Measurements from ENCODE around the gene GFRA3.
"Not testable (repeated sequence)": the region's sequence is repeated elsewhere in the genome, so short reads cannot be mapped to it uniquely, and the experiment has no call there.

GFRA3 gene

GRCh38 chr5:138272681-138273080 is 1.7 kb downstream of the GFRA3 start:
- no peak overlapping the region for H3K9ac ChIP-seq (ENCODE audit: insufficient read length, low read depth)
- H3K4me1 ChIP-seq (ENCODE audit: insufficient read depth, insufficient read length), result no peaks in the 10 kb centered on the region
- peaks cover 41% of the 10 kb centered on the region for H3K27me3 ChIP-seq (ENCODE audit: insufficient read depth, insufficient read length)
- TF ChIP-seq YY1 (IDR thresholded peaks at IDR 0.05; ENCODE audit: insufficient read depth, insufficient read length), result no peak
- TF ChIP-seq SUZ12 (IDR thresholded peaks at IDR 0.05; ENCODE audit: extremely low read depth, insufficient read depth, insufficient read length), result no peak
- no peak for TF ChIP-seq ZNF274 (IDR thresholded peaks at IDR 0.05; ENCODE audit: low read depth, low read length)
- no peak for DNase-seq (ENCODE audit: low read depth, low spot score)
- no peaks in the 10 kb centered on the region for H3K9me3 ChIP-seq (ENCODE audit: insufficient read depth, low read length)
- H3K4me3 ChIP-seq (ENCODE audit: insufficient read length, low read depth), result no peak overlapping the region
- no peaks in the 10 kb centered on the region for H3K36me3 ChIP-seq (ENCODE audit: insufficient read depth, insufficient read length, low read length)

GRCh38 chr5:138271281-138271680 is 3.1 kb downstream of the GFRA3 start:
- no peaks in the 10 kb centered on the region for H3K4me1 ChIP-seq (ENCODE audit: insufficient read depth, insufficient read length)
- no peak for TF ChIP-seq ZNF274 (IDR thresholded peaks at IDR 0.05; ENCODE audit: low read depth, low read length)
- no peak for TF ChIP-seq SUZ12 (IDR thresholded peaks at IDR 0.05; ENCODE audit: extremely low read depth, insufficient read depth, insufficient read length)
- TF ChIP-seq YY1 (IDR thresholded peaks at IDR 0.05; ENCODE audit: insufficient read depth, insufficient read length), result no peak
- H3K4me3 ChIP-seq (ENCODE audit: insufficient read length, low read depth), result no peak overlapping the region
- H3K36me3 ChIP-seq (ENCODE audit: insufficient read depth, insufficient read length, low read length), result no peaks in the 10 kb centered on the region
- no peak for DNase-seq (ENCODE audit: low read depth, low spot score)
- peaks cover 38% of the 10 kb centered on the region for H3K27me3 ChIP-seq (ENCODE audit: insufficient read depth, insufficient read length)
- H3K9ac ChIP-seq (ENCODE audit: insufficient read length, low read depth), result no peak overlapping the region
- no peaks in the 10 kb centered on the region for H3K9me3 ChIP-seq (ENCODE audit: insufficient read depth, low read length)

- DNase-seq (ENCODE audit: low read depth, low spot score), result no peak
- no peaks in the 10 kb centered on the region for H3K36me3 ChIP-seq (ENCODE audit: insufficient read depth, insufficient read length, low read length)
- H3K4me1 ChIP-seq (ENCODE audit: insufficient read depth, insufficient read length), result peaks cover 3% of the 10 kb centered on the region
- TF ChIP-seq ZNF274 (IDR thresholded peaks at IDR 0.05; ENCODE audit: low read depth, low read length) (no peak), SUZ12 (IDR thresholded peaks at IDR 0.05; ENCODE audit: extremely low read depth, insufficient read depth, insufficient read length) (no peak), YY1 (IDR thresholded peaks at IDR 0.05; ENCODE audit: insufficient read depth, insufficient read length) (no peak)
- H3K9me3 ChIP-seq (ENCODE audit: insufficient read depth, low read length), result no peaks in the 10 kb centered on the region
- no peaks in the 10 kb centered on the region for H3K27me3 ChIP-seq (ENCODE audit: insufficient read depth, insufficient read length)
- no peak overlapping the region for H3K4me3 ChIP-seq (ENCODE audit: insufficient read length, low read depth)
- no peak overlapping the region for H3K9ac ChIP-seq (ENCODE audit: insufficient read length, low read depth)
These were observed 10.2 kb downstream of the GFRA3 start for GRCh38 chr5:138264183-138264582.

- TF ChIP-seq ZNF274 (IDR thresholded peaks at IDR 0.05; ENCODE audit: low read depth, low read length) (no peak), YY1 (IDR thresholded peaks at IDR 0.05; ENCODE audit: insufficient read depth, insufficient read length) (no peak), SUZ12 (IDR thresholded peaks at IDR 0.05; ENCODE audit: extremely low read depth, insufficient read depth, insufficient read length) (no peak)
- Histone ChIP-seq H3K36me3 (ENCODE audit: insufficient read depth, insufficient read length, low read length) (no peaks in the 10 kb centered on the region), H3K27me3 (ENCODE audit: insufficient read depth, insufficient read length) (no peaks in the 10 kb centered on the region), H3K9me3 (ENCODE audit: insufficient read depth, low read length) (no peaks in the 10 kb centered on the region), H3K4me3 (ENCODE audit: insufficient read length, low read depth) (no peak overlapping the region), H3K4me1 (ENCODE audit: insufficient read depth, insufficient read length) (peaks cover 3% of the 10 kb centered on the region), H3K9ac (ENCODE audit: insufficient read length, low read depth) (no peak overlapping the region)
- DNase-seq (ENCODE audit: low read depth, low spot score), result no peak
These were observed 10.8 kb downstream of the GFRA3 start for GRCh38 chr5:138263581-138263980.

GRCh38 chr5:138258704-138259292 is 15.6 kb downstream of the GFRA3 start:
- Histone ChIP-seq H3K9ac (ENCODE audit: insufficient read length, low read depth) (no peak overlapping the region), H3K4me1 (ENCODE audit: insufficient read depth, insufficient read length) (peaks cover 4% of the 10 kb centered on the region), H3K9me3 (ENCODE audit: insufficient read depth, low read length) (no peaks in the 10 kb centered on the region), H3K36me3 (ENCODE audit: insufficient read depth, insufficient read length, low read length) (no peaks in the 10 kb centered on the region), H3K27me3 (ENCODE audit: insufficient read depth, insufficient read length) (no peaks in the 10 kb centered on the region), H3K4me3 (ENCODE audit: insufficient read length, low read depth) (no peak overlapping the region)
- no peak for TF ChIP-seq SUZ12 (IDR thresholded peaks at IDR 0.05; ENCODE audit: extremely low read depth, insufficient read depth, insufficient read length)
- TF ChIP-seq YY1 (IDR thresholded peaks at IDR 0.05; ENCODE audit: insufficient read depth, insufficient read length), result no peak
- no peak for TF ChIP-seq ZNF274 (IDR thresholded peaks at IDR 0.05; ENCODE audit: low read depth, low read length)
- no peak for DNase-seq (ENCODE audit: low read depth, low spot score)

- no peak for DNase-seq (ENCODE audit: low read depth, low spot score)
- Histone ChIP-seq H3K9ac (ENCODE audit: insufficient read length, low read depth) (no peak overlapping the region), H3K9me3 (ENCODE audit: insufficient read depth, low read length) (no peaks in the 10 kb centered on the region), H3K36me3 (ENCODE audit: insufficient read depth, insufficient read length, low read length) (no peaks in the 10 kb centered on the region), H3K27me3 (ENCODE audit: insufficient read depth, insufficient read length) (no peaks in the 10 kb centered on the region), H3K4me1 (ENCODE audit: insufficient read depth, insufficient read length) (peaks cover 4% of the 10 kb centered on the region), H3K4me3 (ENCODE audit: insufficient read length, low read depth) (no peak overlapping the region)
- TF ChIP-seq SUZ12 (IDR thresholded peaks at IDR 0.05; ENCODE audit: extremely low read depth, insufficient read depth, insufficient read length) (no peak), ZNF274 (IDR thresholded peaks at IDR 0.05; ENCODE audit: low read depth, low read length) (no peak), YY1 (IDR thresholded peaks at IDR 0.05; ENCODE audit: insufficient read depth, insufficient read length) (no peak)
These were observed 16.8 kb downstream of the GFRA3 start for GRCh38 chr5:138257583-138257982.

GRCh38 chr5:138252944-138253343 is 21.5 kb downstream of the GFRA3 start:
- no peak for DNase-seq (ENCODE audit: low read depth, low spot score)
- Histone ChIP-seq H3K9ac (ENCODE audit: insufficient read length, low read depth) (no peak overlapping the region), H3K27me3 (ENCODE audit: insufficient read depth, insufficient read length) (no peaks in the 10 kb centered on the region), H3K9me3 (ENCODE audit: insufficient read depth, low read length) (no peaks in the 10 kb centered on the region), H3K36me3 (ENCODE audit: insufficient read depth, insufficient read length, low read length) (no peaks in the 10 kb centered on the region), H3K4me1 (ENCODE audit: insufficient read depth, insufficient read length) (peaks cover 4% of the 10 kb centered on the region), H3K4me3 (ENCODE audit: insufficient read length, low read depth) (no peak overlapping the region)
- TF ChIP-seq ZNF274 (IDR thresholded peaks at IDR 0.05; ENCODE audit: low read depth, low read length) (no peak), YY1 (IDR thresholded peaks at IDR 0.05; ENCODE audit: insufficient read depth, insufficient read length) (no peak), SUZ12 (IDR thresholded peaks at IDR 0.05; ENCODE audit: extremely low read depth, insufficient read depth, insufficient read length) (no peak)

- DNase-seq (ENCODE audit: low read depth, low spot score); H3K4me3 ChIP-seq (ENCODE audit: insufficient read length, low read depth); H3K4me1 ChIP-seq (ENCODE audit: insufficient read depth, insufficient read length); H3K27me3 ChIP-seq (ENCODE audit: insufficient read depth, insufficient read length); H3K9me3 ChIP-seq (ENCODE audit: insufficient read depth, low read length); H3K9ac ChIP-seq (ENCODE audit: insufficient read length, low read depth); H3K36me3 ChIP-seq (ENCODE audit: insufficient read depth, insufficient read length, low read length): not testable (repeated sequence)
These were observed 26.6 kb downstream of the GFRA3 start for GRCh38 chr5:138247800-138248199.

Data from NT2/D1 (cell line).